HG02763 (cell line): ENCODE results near the gene LSP1.
"Not testable (repeated sequence)": the region's sequence is repeated elsewhere in the genome, so short reads cannot be mapped to it uniquely, and the experiment has no call there.

Source experiments
- ATAC-seq: cut with Tn5 transposase; IDR thresholded peaks from one replicate; pipeline ENCODE4 v1.9.1; 2021; ENCODE audit warnings: mild to moderate bottlenecking, moderate library complexity; ENCODE audit not compliant: unreplicated experiment

Gene LSP1

DNA sequence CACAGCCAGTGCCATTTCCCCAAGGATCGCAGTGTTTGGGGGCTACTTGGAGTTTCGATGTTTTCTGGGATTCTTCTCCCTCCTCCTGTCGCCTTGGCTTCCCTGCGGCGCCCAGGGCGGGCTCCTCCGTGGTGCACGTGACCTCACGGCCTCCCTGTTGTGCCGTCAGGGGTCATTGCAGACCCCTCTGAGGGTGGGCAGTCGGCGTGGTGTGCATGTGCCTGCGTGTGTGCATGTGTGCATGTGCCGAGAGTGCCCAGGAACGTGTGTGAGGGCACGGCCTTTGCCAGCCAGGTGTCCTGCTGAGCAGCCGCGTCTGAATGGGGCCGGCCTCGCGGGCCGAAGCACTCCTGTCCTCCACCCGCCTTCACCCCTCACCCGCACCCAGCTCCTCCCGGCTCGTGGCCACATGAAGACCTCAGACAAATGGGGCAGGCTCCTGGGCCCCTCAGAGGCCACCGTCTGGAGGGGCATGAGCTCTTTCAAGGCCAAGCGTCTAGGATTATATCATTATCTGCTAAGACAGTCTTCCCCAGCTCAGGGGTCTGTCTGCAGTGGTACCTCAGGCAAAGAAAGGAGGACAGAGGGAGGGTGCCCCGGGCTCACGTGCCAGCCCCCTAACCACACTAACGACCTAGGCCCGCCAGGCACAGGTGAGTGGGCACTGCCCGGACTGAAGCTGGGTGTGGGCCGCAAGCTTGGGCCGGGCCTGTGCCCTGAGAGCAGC, 84.9 kb downstream of the LSP1 start:
- no peak for ATAC-seq

DNA sequence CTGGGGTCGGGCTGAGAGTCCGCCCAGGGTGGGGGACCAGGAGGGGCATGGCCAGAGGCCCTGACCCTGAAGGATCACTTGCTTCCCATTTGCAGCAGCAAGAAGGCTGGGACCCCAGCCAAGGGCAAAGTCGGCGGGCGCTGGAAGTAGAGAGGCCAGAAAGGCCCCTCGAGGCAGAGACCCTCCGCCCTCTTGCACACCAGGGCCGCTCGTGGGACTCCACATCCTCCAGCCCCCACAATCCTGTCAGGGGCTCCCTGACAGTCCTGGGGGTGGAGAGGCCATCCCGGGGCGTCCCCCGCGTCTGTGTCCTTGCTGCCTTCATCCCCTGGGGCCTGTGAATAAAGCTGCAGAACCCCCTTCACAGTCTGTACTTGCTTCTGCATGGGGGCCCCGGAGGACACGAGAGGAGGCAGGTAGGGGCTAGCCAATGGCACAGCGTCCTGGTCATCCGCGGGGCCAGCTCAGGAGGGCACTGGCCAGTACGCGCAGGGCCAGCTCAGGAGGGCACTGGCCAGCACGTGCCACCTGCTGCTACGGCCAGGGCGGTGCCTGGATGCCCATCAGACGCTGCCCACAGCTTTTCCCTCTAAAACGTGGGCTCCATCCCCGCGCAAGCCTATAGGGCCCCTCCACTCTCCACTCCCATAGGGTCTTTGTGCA, 85.6 kb downstream of the LSP1 start:
- ATAC-seq, result no peak

DNA sequence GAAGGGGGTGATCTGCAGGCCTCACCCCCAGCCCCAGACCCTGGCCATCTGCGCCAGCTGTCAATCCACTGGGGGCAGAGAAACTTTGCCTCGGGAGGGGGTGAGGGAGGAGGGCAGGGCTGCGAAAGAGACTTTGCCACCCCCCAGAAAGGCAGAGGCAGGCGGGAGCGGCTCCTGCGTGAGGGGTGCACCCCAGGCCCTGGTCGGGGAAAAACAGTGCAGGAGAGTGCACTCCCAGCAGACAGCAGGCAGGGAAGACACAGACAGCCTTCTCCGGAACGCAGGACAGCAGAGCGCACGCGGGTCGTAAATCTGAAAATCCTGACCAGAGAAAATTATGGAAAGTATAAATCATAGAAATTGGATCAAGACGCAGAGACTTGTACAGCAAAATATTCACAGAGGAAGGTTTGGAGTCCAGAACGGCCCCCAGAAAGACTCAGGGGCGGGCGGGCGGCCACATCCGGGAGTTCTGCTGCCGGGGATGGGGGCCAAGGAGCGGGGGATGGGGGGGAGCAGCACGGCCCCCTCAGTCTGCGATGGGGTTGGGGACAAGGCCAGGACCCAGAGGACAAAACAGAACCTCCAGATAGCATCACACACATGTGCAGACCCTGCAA, 86.2 kb downstream of the LSP1 start:
- ATAC-seq, result no peak

DNA sequence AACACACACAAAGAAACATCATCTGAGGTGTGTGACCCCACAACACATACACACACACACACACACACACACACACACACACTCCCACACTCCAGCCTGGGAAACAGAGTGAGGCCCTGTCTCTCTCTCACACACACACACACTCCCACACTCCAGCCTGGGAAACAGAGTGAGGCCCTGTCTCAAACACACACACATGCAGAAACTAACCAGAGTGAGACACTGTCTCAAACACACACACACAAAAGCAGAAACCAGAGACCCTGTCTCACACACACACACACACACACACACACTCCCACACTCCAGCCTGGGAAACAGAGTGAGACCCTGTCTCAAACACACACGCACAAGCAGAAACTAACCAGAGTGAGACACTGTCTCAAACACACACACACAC, 86.9 kb downstream of the LSP1 start:
- ATAC-seq, result not testable (repeated sequence)
